Endometrium (tissue), 2 donors: ENCODE measurements around the gene TPPP3.
"Not testable (repeated sequence)": the region's sequence is repeated elsewhere in the genome, so short reads cannot be mapped to it uniquely, and the experiment has no call there.

Experiments
- FAIRE-seq: peaks from 2 replicates; lab custom pipeline; 2012; peaks lifted over from hg19 to GRCh38; lab: Jason Lieb, UNC
- donor health status: control.
- donor health status: control.

Gene TPPP3

GRCh38 chr16:67389911-67390815 is 3.1 kb downstream of the TPPP3 start:
- FAIRE-seq: no peak

- no peak for FAIRE-seq
Observed at GRCh38 chr16:67388591-67388990, 4.7 kb downstream of the TPPP3 start.

- no peak for FAIRE-seq
Observed at GRCh38 chr16:67388191-67388590, 5.1 kb downstream of the TPPP3 start.

DNA sequence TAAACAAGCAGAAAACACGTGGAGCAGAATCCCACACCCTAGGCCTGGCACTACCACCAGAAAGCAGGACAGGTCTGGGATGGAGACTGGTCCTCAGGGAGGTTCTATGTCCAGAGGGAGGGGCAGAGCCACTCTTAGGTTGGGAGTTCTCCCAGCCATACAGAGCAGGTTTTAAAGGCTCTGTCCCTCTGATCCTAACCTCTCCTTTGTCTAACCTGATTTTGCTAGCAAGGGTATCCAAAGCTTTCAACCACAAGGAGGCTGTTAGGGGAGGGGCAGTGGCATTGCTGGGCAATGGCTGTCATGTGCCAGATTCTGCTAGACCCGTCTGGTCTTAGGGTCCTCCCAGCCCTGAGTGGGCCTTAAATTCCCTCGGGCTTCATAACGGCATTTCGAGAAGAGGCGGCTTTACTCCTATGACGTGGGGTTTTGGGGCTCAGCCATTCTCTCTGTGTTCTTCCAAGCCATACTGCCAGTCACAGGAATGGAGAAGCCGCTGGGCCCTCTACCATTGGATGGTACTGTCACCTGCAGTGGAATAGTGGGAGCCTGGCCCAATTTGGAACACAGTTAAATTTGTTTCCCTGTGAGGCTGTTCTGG is 5.7 kb downstream of the TPPP3 start:
- no peak for FAIRE-seq

- FAIRE-seq: no peak
Observed at GRCh38 chr16:67386861-67387455, 6.3 kb downstream of the TPPP3 start.

- no peak for FAIRE-seq
Observed at GRCh38 chr16:67384778-67385510, 8.4 kb downstream of the TPPP3 start.

DNA sequence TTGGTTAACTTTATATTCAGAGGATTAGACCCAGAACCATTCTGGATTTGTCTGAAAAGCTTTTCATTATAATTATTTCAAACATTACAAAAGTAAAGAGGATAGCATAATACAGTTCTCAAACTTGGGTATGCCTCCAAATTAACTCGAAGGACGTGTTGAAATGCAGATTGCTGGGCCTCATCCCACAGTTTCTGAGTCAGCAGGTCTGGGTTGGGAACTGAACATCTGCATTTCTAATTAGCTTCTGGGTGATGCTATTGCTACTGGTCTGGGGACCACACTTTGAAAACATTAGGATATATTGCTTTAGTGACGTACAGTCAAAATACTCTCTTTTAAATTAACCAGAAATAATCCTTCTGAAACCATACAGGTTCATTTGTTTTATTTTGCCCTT is 10.0 kb downstream of the TPPP3 start:
- FAIRE-seq: no peak

DNA sequence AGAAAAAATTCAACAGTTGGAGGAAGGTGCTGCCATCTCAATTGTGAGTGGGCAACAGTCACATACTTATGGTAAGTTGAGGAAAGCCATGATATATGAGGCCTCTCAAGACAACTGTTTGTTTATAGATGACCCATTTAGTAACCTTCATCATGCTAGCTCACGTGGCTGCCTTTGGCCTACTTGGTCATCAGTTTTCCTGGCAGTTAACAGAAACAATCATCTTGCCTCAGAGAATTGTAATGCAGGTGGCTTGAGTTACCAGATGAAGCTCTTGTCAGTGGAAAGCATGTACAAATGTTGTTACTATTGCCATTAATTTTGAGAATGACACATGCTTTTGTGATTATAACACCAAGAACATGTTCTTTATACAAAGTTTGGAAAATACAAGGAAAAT is 14.7 kb downstream of the TPPP3 start:
- FAIRE-seq: no peak

DNA sequence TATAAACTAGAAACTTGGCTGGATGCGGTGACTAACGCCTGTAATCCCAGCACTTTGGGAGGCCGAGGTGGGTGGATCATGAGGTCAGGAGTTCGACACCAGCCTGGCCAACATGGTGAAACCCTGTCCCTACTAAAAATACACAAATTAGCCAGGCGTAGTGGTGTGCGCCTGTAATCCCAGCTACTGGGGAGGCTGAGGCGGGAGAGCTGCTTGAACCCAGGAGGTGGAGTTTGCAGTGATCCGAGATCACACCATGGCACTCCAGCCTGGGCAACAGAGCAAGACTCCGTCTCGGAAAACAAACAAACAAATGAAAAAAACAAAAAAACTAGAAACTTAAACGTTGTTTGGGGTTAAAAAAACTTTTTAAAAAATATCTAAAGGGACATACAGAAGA is 17.3 kb downstream of the TPPP3 start:
- FAIRE-seq: not testable (repeated sequence)

- FAIRE-seq: peak; percentile 4
Observed at GRCh38 chr16:67372664-67373063, 20.6 kb downstream of the TPPP3 start.

DNA sequence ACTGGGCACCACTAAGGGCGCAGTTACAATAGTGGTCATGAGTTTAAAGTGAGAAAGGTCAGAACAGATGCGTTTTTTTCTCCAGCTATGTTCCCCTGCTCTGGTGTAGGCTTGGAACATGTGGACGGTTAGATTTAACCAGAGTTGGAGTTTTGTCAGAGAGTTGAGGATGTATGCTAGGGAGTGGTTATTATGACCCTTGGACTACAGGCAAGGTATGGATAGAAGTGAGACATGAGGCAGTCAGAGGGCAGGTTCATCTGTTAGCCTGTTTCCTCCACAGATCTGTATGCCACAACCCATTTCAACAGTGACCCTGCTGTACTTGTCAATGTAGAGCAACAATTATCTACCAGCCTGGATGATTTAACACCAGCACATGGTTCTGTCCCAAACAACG is 22.6 kb downstream of the TPPP3 start:
- FAIRE-seq: no peak

- FAIRE-seq: no peak
Observed at GRCh38 chr16:67364600-67365235, 28.6 kb downstream of the TPPP3 start.

- no peak for FAIRE-seq
Observed at GRCh38 chr16:67361038-67361437, 32.3 kb downstream of the TPPP3 start.

DNA sequence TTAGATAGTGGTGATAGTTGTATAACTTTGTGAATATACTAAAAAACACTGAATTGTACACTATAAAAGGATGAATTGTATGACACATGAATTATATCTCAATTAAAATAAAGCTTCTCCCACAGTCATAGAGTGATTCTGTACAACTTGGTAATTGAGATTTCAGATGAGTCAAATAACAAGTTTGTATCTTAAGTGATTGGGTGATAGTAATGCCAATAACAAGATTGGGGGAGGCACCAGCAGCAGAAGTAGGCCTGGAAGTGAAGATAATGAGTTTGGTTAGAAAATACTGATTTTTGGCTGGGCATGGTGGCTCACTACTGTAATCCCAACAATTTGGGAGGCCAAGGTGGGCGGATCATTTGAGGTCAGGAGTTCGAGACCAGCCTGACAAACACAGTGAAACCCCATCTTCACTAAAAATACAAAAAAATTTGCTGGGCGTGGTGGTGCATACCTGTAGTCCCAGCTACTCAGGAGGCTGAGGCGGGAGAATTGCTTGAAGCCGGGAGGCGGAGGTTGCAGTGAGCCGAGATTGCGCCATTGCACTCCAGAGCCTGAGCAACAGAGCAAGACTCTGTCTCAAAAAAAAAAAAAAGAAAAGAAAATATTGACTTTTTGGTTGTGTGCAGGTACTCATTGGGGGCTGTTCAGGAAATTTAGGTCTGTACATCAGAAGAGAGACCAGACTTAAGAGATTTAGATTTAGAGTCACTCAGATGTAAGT is 33.6 kb downstream of the TPPP3 start:
- FAIRE-seq: not testable (repeated sequence)

DNA sequence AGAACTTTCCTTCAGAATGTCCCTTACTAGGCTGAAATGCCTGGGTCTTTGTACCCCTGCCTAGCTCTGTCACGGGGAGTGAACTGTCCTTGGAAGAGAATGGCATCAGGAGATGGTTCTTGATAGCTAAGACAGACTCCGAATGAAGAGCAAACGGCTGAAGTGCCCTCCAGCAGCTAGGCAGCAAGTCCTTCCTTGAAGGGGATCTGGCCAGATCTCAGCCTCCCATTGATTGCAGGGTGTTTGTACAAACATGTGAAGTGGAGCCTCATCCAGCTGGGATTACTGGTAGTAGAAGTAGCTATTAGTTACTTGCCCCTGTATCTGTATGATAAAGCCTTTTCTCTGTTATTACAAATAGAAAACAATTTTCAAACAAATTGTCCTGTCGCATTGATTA is 35.7 kb downstream of the TPPP3 start:
- no peak for FAIRE-seq

- no peak for FAIRE-seq
Observed at GRCh38 chr16:67356396-67356795, 36.9 kb downstream of the TPPP3 start.

DNA sequence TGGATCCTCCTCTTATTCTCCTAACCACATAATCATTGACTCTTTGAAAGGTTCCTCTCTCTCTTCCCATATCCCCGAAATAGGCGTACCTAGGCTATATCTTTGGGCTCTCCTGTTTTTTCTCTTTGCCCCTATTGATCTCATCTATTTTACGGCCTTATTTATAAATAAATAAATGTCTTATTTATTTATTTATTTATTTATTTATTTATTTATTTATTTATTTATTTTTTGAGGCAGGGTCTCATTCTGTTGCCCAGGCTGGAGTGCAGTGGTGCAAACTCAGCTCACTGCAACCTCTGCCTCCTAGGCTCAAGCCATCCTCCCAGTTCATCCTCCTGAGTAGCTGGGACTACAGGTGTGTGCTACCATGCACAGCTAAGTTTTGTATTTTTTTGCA is 40.8 kb downstream of the TPPP3 start:
- not testable (repeated sequence) for FAIRE-seq

DNA sequence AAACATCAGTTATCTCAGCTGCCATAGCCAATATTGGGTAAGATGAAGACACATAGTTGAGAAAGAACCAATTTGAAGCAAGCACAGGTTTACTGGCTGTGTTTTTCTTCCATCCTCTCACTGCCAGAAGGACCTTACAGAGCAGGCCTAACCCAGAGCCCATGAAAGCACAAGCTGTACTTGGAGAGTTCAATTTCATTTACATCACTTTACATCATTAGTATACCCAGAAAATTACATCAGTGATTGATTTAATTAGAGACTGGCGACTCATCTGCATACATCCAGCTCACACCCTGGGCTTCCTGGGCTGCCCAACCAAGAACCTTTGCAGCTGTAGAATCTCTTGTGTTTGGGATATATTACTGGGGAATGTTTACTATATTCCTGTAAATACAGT is 43.0 kb downstream of the TPPP3 start:
- FAIRE-seq: no peak

DNA sequence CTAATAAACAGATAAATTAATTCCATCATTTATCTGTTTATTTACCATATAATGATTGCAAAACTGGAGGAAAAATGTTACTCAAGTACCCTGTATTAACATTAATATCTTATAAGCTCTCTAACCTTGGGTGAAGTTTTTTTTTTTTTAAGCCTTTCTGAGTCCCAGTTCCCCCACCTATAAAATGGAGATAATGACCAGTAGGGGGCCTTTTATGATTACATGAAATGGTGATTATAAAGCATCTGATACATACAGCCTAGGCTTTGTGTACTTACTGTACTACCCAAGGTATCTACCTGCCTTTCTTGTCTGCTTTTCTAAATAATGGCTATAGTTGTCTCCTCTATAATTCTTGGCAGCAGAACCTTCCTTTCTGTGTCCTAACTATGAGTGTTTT is 44.1 kb downstream of the TPPP3 start:
- FAIRE-seq: no peak

- no peak for FAIRE-seq
Observed at GRCh38 chr16:67346341-67346740, 47.0 kb downstream of the TPPP3 start.

GRCh38 chr16:67345401-67345800 is 47.9 kb downstream of the TPPP3 start:
- FAIRE-seq: no peak
